Sigmoid colon (tissue), 7 donors: ENCODE data around the gene MGAT3. TPM values are rescaled to one million over a fixed set of nuclear protein-coding genes. Genes with fewer than 3 reads are reported as not detected.

Experiments
- DNase-seq: peaks from one replicate; pipeline ENCODE4 v3.0.0-alpha.2; 2019
- H3K27ac ChIP-seq, 4 donors: fragments of 200-600 bp; sonication (generic); one replicate each; pipeline ENCODE4 v1.5.1; 2016 to 2019; ENCODE audit warnings: mild to moderate bottlenecking in 1 of 4
- H3K27me3 ChIP-seq, 3 donors: fragments of 200-600 bp; sonication (generic); one replicate each; pipeline ENCODE4 v1.5.1; 2019; ENCODE audit warnings: mild to moderate bottlenecking in 1 of 3
- H3K36me3 ChIP-seq, 4 donors: fragments of 200-600 bp; sonication (generic); one replicate each; pipeline ENCODE4 v1.5.1; 2016 to 2019
- H3K4me1 ChIP-seq, 4 donors: fragments of 200-600 bp; sonication (generic); one replicate each; pipeline ENCODE4 v1.5.1; 2017 to 2019
- H3K4me3 ChIP-seq, 4 donors: fragments of 200-600 bp; sonication (generic); one replicate each; pipeline ENCODE4 v1.5.1; 2017 to 2019; ENCODE audit warnings: mild to moderate bottlenecking in 2 of 4, moderate library complexity in 1 of 4
- H3K9me3 ChIP-seq, 4 donors: fragments of 200-600 bp in 3 of 4; sonication (generic) in 3 of 4; one replicate each; pipeline versions ENCODE4 v1.5.1 to v1.6.1; 2013 to 2019
- EP300 ChIP-seq, 4 donors: sonication (generic); formaldehyde crosslinking; IDR thresholded peaks; one replicate each; pipeline ENCODE4 v1.6.1; 2017; ENCODE audit warnings: antibody characterized with exemption in 4 of 4
- POLR2A ChIP-seq, 2 donors: fragments of 450-650 bp; IDR thresholded peaks; one replicate each; pipeline ENCODE4 v1.6.1; 2016; ENCODE audit warnings: antibody characterized with exemption in 2 of 2, mild to moderate bottlenecking in 2 of 2, moderate library complexity in 2 of 2
- POLR2AphosphoS5 ChIP-seq, 4 donors: sonication (generic); formaldehyde crosslinking; IDR thresholded peaks; one replicate each; pipeline ENCODE4 v1.6.1; 2017; ENCODE audit warnings: antibody characterized with exemption in 4 of 4
- WGBS, 2 donors: extraction: QIAGEN DNeasy Blood & Tissue Kit; methylation state at CpG; one replicate each; pipeline ENCODE4 v1.1.7; 2013; 5-methylcytosine and 5-hydroxymethylcytosine counted together
- intact Hi-C: fragments of 100-400 bp; cut with DNase I; formaldehyde crosslinking; loops from one replicate; pipeline ENCODE4 v1.15.1; 2023
- polyA plus RNA-seq, 3 donors: library from polyadenylated mRNA; stranded (reverse); fragments of 200-250 nt; gene quantifications; one replicate each; pipeline ENCODE4 v1.2.3, GENCODE V29; 2013
- total RNA-seq, 4 donors: library from RNA; depleted of rRNA; stranded (reverse); fragments of >200 nt; gene quantifications; one replicate each; pipeline ENCODE4 v1.1.0, GENCODE V29; 2016
- TF ChIP-seq, protein P1 (sequence below), 4 experiments: fragments of 450-650 bp in 3 of 4; fragments of 200-600 bp in 1 of 4; IDR thresholded peaks; one replicate each; pipeline ENCODE4 v1.5.1; 2016 to 2019; ENCODE audit warnings: antibody characterized with exemption in 4 of 4, mild to moderate bottlenecking in 3 of 4, moderate library complexity in 2 of 4
- donor health status: healthy with polysubstance abuse.
- donor health status: Bipolar disorder and iron deficiency.
- donor health status: healthy.

The MGAT3 gene
- total and polyA plus RNA-seq, 7 donors: 0.60 to 8.1 (median 1.1) TPM

GRCh38 chr22:39416319-39416718, 40.5 kb upstream of the MGAT3 start:
- Histone ChIP-seq H3K36me3 (peaks cover 38 to 62% (median 57%) of the 10 kb centered on the region in 4 donors), H3K4me1 (peaks cover 0 to 6% (median 0%) of the 10 kb centered on the region in 4 donors), H3K27ac (no peak overlapping the region), H3K27me3 (no peaks in the 10 kb centered on the region), H3K9me3 (no peaks in the 10 kb centered on the region), H3K4me3 (no peak overlapping the region)
- intact Hi-C loops: no loop called here
- no peak for TF ChIP-seq POLR2A (IDR thresholded peaks at IDR 0.05)
- no peak for TF ChIP-seq EP300 (IDR thresholded peaks at IDR 0.05)
- TF ChIP-seq, protein P1, sequence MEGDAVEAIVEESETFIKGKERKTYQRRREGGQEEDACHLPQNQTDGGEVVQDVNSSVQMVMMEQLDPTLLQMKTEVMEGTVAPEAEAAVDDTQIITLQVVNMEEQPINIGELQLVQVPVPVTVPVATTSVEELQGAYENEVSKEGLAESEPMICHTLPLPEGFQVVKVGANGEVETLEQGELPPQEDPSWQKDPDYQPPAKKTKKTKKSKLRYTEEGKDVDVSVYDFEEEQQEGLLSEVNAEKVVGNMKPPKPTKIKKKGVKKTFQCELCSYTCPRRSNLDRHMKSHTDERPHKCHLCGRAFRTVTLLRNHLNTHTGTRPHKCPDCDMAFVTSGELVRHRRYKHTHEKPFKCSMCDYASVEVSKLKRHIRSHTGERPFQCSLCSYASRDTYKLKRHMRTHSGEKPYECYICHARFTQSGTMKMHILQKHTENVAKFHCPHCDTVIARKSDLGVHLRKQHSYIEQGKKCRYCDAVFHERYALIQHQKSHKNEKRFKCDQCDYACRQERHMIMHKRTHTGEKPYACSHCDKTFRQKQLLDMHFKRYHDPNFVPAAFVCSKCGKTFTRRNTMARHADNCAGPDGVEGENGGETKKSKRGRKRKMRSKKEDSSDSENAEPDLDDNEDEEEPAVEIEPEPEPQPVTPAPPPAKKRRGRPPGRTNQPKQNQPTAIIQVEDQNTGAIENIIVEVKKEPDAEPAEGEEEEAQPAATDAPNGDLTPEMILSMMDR (IDR thresholded peaks at IDR 0.05): no peak
- TF ChIP-seq POLR2AphosphoS5 (IDR thresholded peaks at IDR 0.05): no peak
- no peak for DNase-seq
- 78% methylated on average over 7 of the region's 7 CpGs for WGBS, 2 donors

DNA sequence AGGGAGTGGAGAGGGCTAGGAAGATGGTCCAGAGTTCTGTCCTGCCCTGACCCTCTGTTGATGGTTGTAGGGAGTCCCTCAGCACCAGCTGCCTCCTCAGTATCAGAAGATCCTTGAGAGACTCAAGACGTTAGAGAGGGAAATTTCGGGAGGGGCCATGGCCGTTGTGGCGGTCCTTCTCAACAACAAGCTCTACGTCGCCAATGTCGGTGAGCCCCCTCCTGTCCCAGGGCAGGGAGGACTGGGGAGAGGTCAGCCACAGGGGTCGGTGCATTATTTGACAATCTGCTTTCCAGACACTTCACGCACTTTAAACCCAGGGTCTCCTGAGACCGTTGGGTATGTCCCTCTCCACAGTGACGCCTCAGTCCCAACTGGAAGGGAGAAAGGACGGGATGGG, 39.2 kb upstream of the MGAT3 start:
- Histone ChIP-seq H3K4me3 (no peak overlapping the region), H3K9me3 (no peaks in the 10 kb centered on the region), H3K4me1 (no peaks in the 10 kb centered on the region), H3K27me3 (no peaks in the 10 kb centered on the region), H3K27ac (no peak overlapping the region), H3K36me3 (peaks cover 46 to 75% (median 65%) of the 10 kb centered on the region in 4 donors)
- intact Hi-C loops: no loop called here
- 95% methylated on average over 12 of the region's 12 CpGs for WGBS, 2 donors
- DNase-seq: no peak
- TF ChIP-seq, protein P1 (IDR thresholded peaks at IDR 0.05): no peak
- TF ChIP-seq POLR2AphosphoS5 (IDR thresholded peaks at IDR 0.05) (no peak), POLR2A (IDR thresholded peaks at IDR 0.05) (no peak), EP300 (IDR thresholded peaks at IDR 0.05) (no peak)

- peaks cover 46 to 80% (median 65%) of the 10 kb centered on the region in 4 donors for H3K36me3 ChIP-seq
- H3K4me1 ChIP-seq: no peaks in the 10 kb centered on the region
- no peak overlapping the region for H3K4me3 ChIP-seq
- intact Hi-C loops: no loop called here
- 89 to 92% methylated on average over 12 of the region's 12 CpGs for WGBS, 2 donors
- no peaks in the 10 kb centered on the region for H3K27me3 ChIP-seq
- TF ChIP-seq POLR2AphosphoS5 (IDR thresholded peaks at IDR 0.05) (no peak), EP300 (IDR thresholded peaks at IDR 0.05) (no peak), POLR2A (IDR thresholded peaks at IDR 0.05) (no peak)
- TF ChIP-seq, protein P1 (IDR thresholded peaks at IDR 0.05): no peak
- no peak overlapping the region for H3K27ac ChIP-seq
- no peaks in the 10 kb centered on the region for H3K9me3 ChIP-seq
- DNase-seq: no peak
Measured at GRCh38 chr22:39418696-39419095, 38.1 kb upstream of the MGAT3 start.

DNA sequence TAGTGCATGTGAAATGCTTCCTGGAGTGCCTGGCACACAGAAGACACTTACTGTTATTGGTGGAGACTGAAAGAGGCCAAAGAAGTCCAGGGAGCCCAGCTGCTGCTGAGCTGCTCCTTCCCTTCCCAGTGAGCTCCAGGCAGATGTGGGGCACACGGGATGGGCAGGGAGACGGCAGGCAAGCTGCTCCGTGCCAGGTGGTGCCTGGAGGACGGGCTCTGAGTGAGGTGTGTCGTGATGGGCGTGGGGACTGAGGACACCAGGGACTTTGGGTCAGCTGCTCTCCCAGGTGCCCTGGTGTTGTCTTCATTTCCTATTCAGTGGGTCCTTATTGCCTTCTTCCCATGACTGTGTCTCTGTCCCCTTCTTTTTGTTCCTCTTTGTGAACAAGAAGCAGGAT, 37.7 kb upstream of the MGAT3 start:
- Histone ChIP-seq H3K27me3 (no peaks in the 10 kb centered on the region), H3K36me3 (peaks cover 46 to 84% (median 65%) of the 10 kb centered on the region in 4 donors), H3K27ac (no peak overlapping the region), H3K4me1 (no peaks in the 10 kb centered on the region), H3K4me3 (no peak overlapping the region), H3K9me3 (no peaks in the 10 kb centered on the region)
- intact Hi-C loops: no loop called here
- no peak for DNase-seq
- TF ChIP-seq, protein P1 (IDR thresholded peaks at IDR 0.05): no peak
- 78 to 90% methylated on average over 6 of the region's 6 CpGs for WGBS, 2 donors

- TF ChIP-seq POLR2AphosphoS5 (IDR thresholded peaks at IDR 0.05) (no peak), EP300 (IDR thresholded peaks at IDR 0.05) (no peak), POLR2A (IDR thresholded peaks at IDR 0.05) (no peak)
- TF ChIP-seq, protein P1 (IDR thresholded peaks at IDR 0.05): no peak
- no peaks in the 10 kb centered on the region for H3K4me1 ChIP-seq
- 95 to 98% methylated on average over 5 of the region's 5 CpGs for WGBS, 2 donors
- no peak for DNase-seq
- H3K4me3 ChIP-seq: no peak overlapping the region
- H3K36me3 ChIP-seq: peaks cover 46 to 92% (median 69%) of the 10 kb centered on the region in 4 donors
- H3K9me3 ChIP-seq: no peaks in the 10 kb centered on the region
- H3K27me3 ChIP-seq: no peaks in the 10 kb centered on the region
- intact Hi-C loops: no loop called here
- H3K27ac ChIP-seq: no peak overlapping the region
Measured at GRCh38 chr22:39419911-39420310, 36.9 kb upstream of the MGAT3 start.
